Heart left ventricle (tissue), 16 donors: ENCODE data around the gene NINJ2. TPM values are rescaled to one million over a fixed set of nuclear protein-coding genes. Genes with fewer than 3 reads are reported as not detected.

Experiments
- ATAC-seq, 4 donors: fragments of 200-7000 bp; cut with Tn5 transposase; one replicate each; pipeline ENCODE4 v1.9.1; 2020 to 2022; ENCODE audit warnings: moderate library complexity in 4 of 4, mild to moderate bottlenecking in 3 of 4, moderate number of reproducible peaks in 1 of 4
- DNase-seq, 5 donors: peaks; one replicate each; pipeline ENCODE4 v3.0.0-alpha.2; 2020
- H3K27ac ChIP-seq, 12 donors: fragments of 200-600 bp; sonication (generic) in 4 of 12; one replicate each; pipeline versions ENCODE4 v1.5.0 to v1.8.0; 2016 to 2022; ENCODE audit warnings: mild to moderate bottlenecking in 2 of 12
- H3K27me3 ChIP-seq, 9 donors: fragments of 200-600 bp; sonication (generic) in 2 of 9; one replicate each; pipeline versions ENCODE4 v1.5.1 to v1.8.0; 2016 to 2022; ENCODE audit warnings: mild to moderate bottlenecking in 3 of 9
- H3K36me3 ChIP-seq, 9 donors: fragments of 200-600 bp; sonication (generic) in 2 of 9; one replicate each; pipeline versions ENCODE4 v1.5.0 to v1.8.0; 2018 to 2022; ENCODE audit warnings: mild to moderate bottlenecking in 2 of 9
- H3K4me1 ChIP-seq, 12 donors: fragments of 200-600 bp; sonication (generic) in 4 of 12; one replicate each; pipeline versions ENCODE4 v1.5.0 to v1.8.0; 2016 to 2022; ENCODE audit warnings: mild to moderate bottlenecking in 3 of 12
- H3K4me3 ChIP-seq, 12 donors: fragments of 200-600 bp; sonication (generic) in 4 of 12; one replicate each; pipeline versions ENCODE4 v1.5.0 to v1.8.0; 2017 to 2022; ENCODE audit warnings: mild to moderate bottlenecking in 9 of 12, moderate library complexity in 4 of 12
- H3K9me3 ChIP-seq, 12 donors: fragments of 200-600 bp; sonication (generic) in 4 of 12; one replicate each; pipeline versions ENCODE4 v1.5.0 to v1.8.0; 2016 to 2022; ENCODE audit warnings: mild to moderate bottlenecking in 1 of 12
- CTCF ChIP-seq, 12 donors: fragments of 200-600 bp; sonication (generic) in 4 of 12; IDR thresholded peaks; one replicate each; pipeline versions ENCODE4 v1.5.0 to v1.8.0; 2018 to 2022; ENCODE audit warnings: antibody characterized with exemption in 12 of 12, mild to moderate bottlenecking in 5 of 12
- POLR2A ChIP-seq, 2 donors: fragments of 450-650 bp; IDR thresholded peaks; one replicate each; pipeline ENCODE4 v1.6.1; 2017; ENCODE audit warnings: antibody characterized with exemption in 2 of 2, mild to moderate bottlenecking in 2 of 2, moderate library complexity in 2 of 2
- WGBS, 4 donors: extraction: QIAGEN DNeasy Blood & Tissue Kit in 2 of 4; methylation state at CpG; one replicate each; pipeline versions ENCODE4 v1.1.5 to v1.1.7; 2013 to 2018; 5-methylcytosine and 5-hydroxymethylcytosine counted together
- intact Hi-C, 10 donors: fragments of 100-400 bp; cut with DNase I; formaldehyde crosslinking; loops; one replicate each; pipeline versions ENCODE4 v1.11.1 to v1.14.2; 2022
- polyA plus RNA-seq, 2 donors: library from polyadenylated mRNA; stranded (reverse); fragments of 200-250 nt; gene quantifications; one replicate each; pipeline ENCODE4 v1.2.3, GENCODE V29; 2013
- total RNA-seq, 9 donors: library from RNA; depleted of rRNA in 2 of 9; stranded (reverse); fragments of >200 nt in 2 of 9; fragmentation: NEBNext Ultra II Directional in 3 of 9; extraction: Animal tissue kit (Norgen Biotek cat#: 25700) in 3 of 9; gene quantifications; one replicate each; pipeline versions ENCODE4 v1.1.0 to v1.2.4, GENCODE V29; 2016 to 2023
- donor health status: ischemic (EF 13 %, LVEDD 7.1; RV severe dilation, severe dysfunction).
- donor health status: healthy with polysubstance abuse.
- donor health status: DM: no; HTN: yes; CAD: no.
- donor health status: DM: no; HTN: no; CAD: no.
- donor health status: ischemic (EF 25% LVEDD 6.9; RV normal size, moderate dysfunction).
- donor health status: ischemic (EF 25% LVEDD 5.7; RV mildly dilated, moderate dysfunction).
- donor health status: healthy.
- donor health status: DM: yes; HTN: yes; CAD: no.
- donor health status: ischemic (EF 35%, LVEDD 5.7; RV mildly dilated, moderate dysfunction).
- donor health status: nonischemic (EF 11% LVEDD 7.7; RV severe dilation, severe dysfunction).
- donor health status: DM: yes; HTN: yes; CAD: no.
- donor health status: PGD.
- donor health status: ischemic (EF 29% LVEDD 5.4; RV normal size, mild dysfunction).
- donor health status: nonischemic (EF 23%, LVEDD 6.1; RV moderate dilation, normal function).

NINJ2 gene
- total and polyA plus RNA-seq, 11 donors, result 2.8 to 15.0 (median 5.2) TPM

DNA sequence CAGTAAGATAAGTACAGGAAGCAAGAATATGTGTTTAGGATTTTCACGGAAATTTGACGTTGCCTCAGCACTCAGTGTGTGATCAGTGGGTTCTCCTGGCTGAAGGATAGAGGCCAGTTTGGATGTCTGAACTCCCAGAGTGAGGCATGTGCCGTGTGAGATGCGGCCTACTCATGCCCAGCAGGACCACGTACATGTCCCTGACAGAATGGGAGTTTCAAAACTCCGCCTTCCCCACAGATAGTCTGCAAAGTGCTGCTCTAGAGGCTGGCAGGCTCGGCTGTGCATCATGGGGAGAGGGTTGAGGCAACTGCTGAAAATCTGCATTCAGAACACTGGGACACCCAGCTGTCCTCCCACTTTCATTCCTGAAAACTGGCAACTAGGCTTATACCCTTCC lies 58.3 kb downstream of the NINJ2 start:
- Histone ChIP-seq H3K4me3 (no peak overlapping the region), H3K36me3 (no peaks in the 10 kb centered on the region), H3K4me1 (peaks cover 6 to 57% (median 30%) of the 10 kb centered on the region in 12 donors), H3K9me3 (no peaks in the 10 kb centered on the region), H3K27ac (peak overlapping the region in 5 of 12 donors; percentile 8 to 52 (median 27)), H3K27me3 (no peaks in the 10 kb centered on the region)
- DNase-seq (no peak), ATAC-seq (no peak)
- WGBS, 4 donors, result 65 to 77% (median 67%) methylated on average over 7 of the region's 7 CpGs
- TF ChIP-seq POLR2A (IDR thresholded peaks at IDR 0.05) (no peak), CTCF (IDR thresholded peaks at IDR 0.05) (no peak)
- intact Hi-C loops, result loop anchor here in 3 of 10 donors (5.0 kb wide), 2 partner anchors 37 to 42 kb away; no protein-coding TSS in a partner anchor

DNA sequence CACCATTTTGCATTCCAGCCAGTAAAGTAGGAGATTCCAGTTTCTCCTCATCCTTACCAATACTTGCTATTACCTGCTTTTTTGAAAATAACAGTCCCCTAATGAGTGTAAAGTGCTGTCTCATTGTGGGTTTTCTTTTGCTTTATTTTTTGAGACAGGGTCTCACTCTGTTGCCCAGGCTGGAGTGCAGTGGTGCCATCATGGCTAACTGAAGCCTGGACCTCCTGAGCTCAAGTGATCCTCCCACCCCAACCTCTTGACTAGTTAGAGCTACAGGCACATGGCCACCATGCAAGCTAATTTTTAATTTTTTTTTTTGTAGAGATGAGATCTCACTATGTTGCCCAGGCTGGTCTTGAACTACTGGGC lies 60.6 kb downstream of the NINJ2 start:
- Histone ChIP-seq H3K4me3 (no peak overlapping the region), H3K27me3 (no peaks in the 10 kb centered on the region), H3K27ac (no peak overlapping the region), H3K9me3 (no peaks in the 10 kb centered on the region), H3K36me3 (no peaks in the 10 kb centered on the region), H3K4me1 (peaks cover 3 to 40% (median 22%) of the 10 kb centered on the region in 12 donors)
- intact Hi-C loops, result no loop called here
- ATAC-seq (no peak), DNase-seq (no peak)
- TF ChIP-seq POLR2A (IDR thresholded peaks at IDR 0.05) (no peak), CTCF (IDR thresholded peaks at IDR 0.05) (no peak)

DNA sequence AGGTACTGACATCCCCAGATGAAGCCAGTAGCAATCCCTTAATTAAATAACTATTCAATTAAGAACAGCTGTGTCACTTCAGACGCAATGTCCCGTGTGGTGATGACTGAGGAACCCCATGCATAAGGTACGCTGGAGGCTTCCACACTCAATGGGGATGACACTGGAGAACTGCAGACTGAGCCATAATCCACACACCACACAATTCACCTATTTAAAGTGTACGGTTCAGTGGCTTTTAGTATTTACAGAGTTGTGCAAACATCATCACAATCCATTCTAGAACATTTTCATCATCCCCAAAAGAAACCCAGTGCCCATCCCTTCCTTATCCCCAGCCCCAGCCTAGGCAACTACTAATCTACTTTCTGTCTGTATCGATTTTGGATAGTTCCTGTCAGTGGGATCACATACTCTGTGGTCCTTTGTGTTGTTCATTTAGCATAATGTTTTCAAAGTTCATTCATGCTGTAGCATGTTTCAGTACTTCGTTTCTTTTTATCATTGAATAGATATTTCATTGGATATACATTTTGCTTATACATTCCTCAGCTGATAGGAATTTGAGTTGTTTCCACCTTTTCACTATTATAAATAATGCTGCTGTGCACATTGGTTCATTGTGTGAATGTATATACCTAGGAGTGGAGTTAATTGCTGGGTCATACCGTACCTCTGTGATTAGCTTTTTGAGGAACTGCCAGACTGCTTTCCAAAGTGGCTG lies 61.1 kb downstream of the NINJ2 start:
- TF ChIP-seq CTCF (IDR thresholded peaks at IDR 0.05), result no peak
- ATAC-seq (no peak), DNase-seq (peak in 1 of 5 donors; percentile 1)
- Histone ChIP-seq H3K4me3 (no peak overlapping the region), H3K27ac (no peak overlapping the region), H3K36me3 (no peaks in the 10 kb centered on the region), H3K9me3 (no peaks in the 10 kb centered on the region), H3K27me3 (no peaks in the 10 kb centered on the region), H3K4me1 (peaks cover 3 to 37% (median 18%) of the 10 kb centered on the region in 12 donors)
- intact Hi-C loops, result no loop called here
- WGBS, 4 donors, result 77 to 91% (median 82%) methylated on average over 7 of the region's 7 CpGs

GRCh38 chr12:599756-600155 lies 63.5 kb downstream of the NINJ2 start:
- no peaks in the 10 kb centered on the region for H3K9me3 ChIP-seq
- H3K4me1 ChIP-seq, result peaks cover 0 to 19% (median 11%) of the 10 kb centered on the region in 12 donors
- no peak overlapping the region for H3K27ac ChIP-seq
- WGBS, 4 donors, result 92 to 98% (median 97%) methylated on average over 13 of the region's 13 CpGs
- TF ChIP-seq POLR2A (IDR thresholded peaks at IDR 0.05) (no peak), CTCF (IDR thresholded peaks at IDR 0.05) (no peak)
- intact Hi-C loops, result no loop called here
- H3K27me3 ChIP-seq, result no peaks in the 10 kb centered on the region
- ATAC-seq, result no peak
- DNase-seq, result peak in 2 of 5 donors; percentile 5 to 11
- no peaks in the 10 kb centered on the region for H3K36me3 ChIP-seq
- H3K4me3 ChIP-seq, result no peak overlapping the region
